HepG2 (cell line): ENCODE results near the gene BRAT1. TPM values are rescaled to one million over a fixed set of nuclear protein-coding genes. Genes with fewer than 3 reads are reported as not detected.
A peak's percentile ranks its signal among the peaks of the same experiment; 100 is the strongest.

ENCODE experiments used
- ATAC-seq: fragments of 200-7000 bp; cut with Tn5 transposase; 3 replicates; pipeline ENCODE4 v1.9.1; 2020; ENCODE audit warnings: mild to moderate bottlenecking, moderate library complexity
- BruUV-seq: library from RNA; stranded (reverse); fragments of 400-500 nt; replicated peaks from 2 replicates; lab custom pipeline; 2021; lab: Mats Ljungman, UMichigan
- CTCF ChIA-PET: fragments of 300-600 bp; formaldehyde crosslinking; extraction: SDS; loops from one replicate; lab custom pipeline; 2021; ENCODE audit warnings: low total read pairs, inconsistent platforms, low intra/inter-chr PET ratio; lab: Yijun Ruan, JAX
- POLR2A ChIA-PET: fragments of 350-600 bp; sonication (Branson Sonifier 250); formaldehyde crosslinking; loops from one replicate; lab custom pipeline; 2020; ENCODE audit warnings: antibody characterized with exemption, inconsistent platforms; lab: Yijun Ruan, JAX
- DNase-seq: peaks from one replicate; pipeline ENCODE4 v3.0.0-alpha.2; 2015; ENCODE audit warnings: low spot score
- FAIRE-seq: peaks from 3 replicates; lab custom pipeline; 2011; peaks lifted over from hg19 to GRCh38; lab: Jason Lieb, UNC
- H2AFZ ChIP-seq: one replicate; pipeline ENCODE4 v1.6.1; 2011; ENCODE audit warnings: low read length, inconsistent platforms
- H3K27ac ChIP-seq: fragments of 300-600 bp; 3 replicates; pipeline ENCODE4 v1.8.0; 2011; ENCODE audit warnings: mixed run types, mild to moderate bottlenecking, mixed read lengths, low read length, inconsistent platforms; ENCODE audit not compliant: insufficient read depth; ENCODE audit errors: extremely low read length
- H3K27me3 ChIP-seq, 2 experiments: fragments of 200-600 bp in 1 of 2; 2 replicates in 1 of 2; 3 replicates in 1 of 2; pipeline versions ENCODE4 v1.6.0 to v1.8.0; 2011; ENCODE audit warnings: low read length in 2 of 2, mild to moderate bottlenecking in 2 of 2, moderate library complexity in 2 of 2, inconsistent platforms in 1 of 2; ENCODE audit not compliant: insufficient read depth in 2 of 2, control insufficient read depth in 1 of 2
- H3K36me3 ChIP-seq, 2 experiments: fragments of 200-600 bp in 1 of 2; replicated peaks in 1 of 2; 2 replicates in 1 of 2; 3 replicates in 1 of 2; pipeline versions ENCODE4 v1.5.1 to v1.8.0; 2011; ENCODE audit warnings: low read length in 2 of 2, inconsistent platforms in 1 of 2; ENCODE audit not compliant: insufficient read depth in 2 of 2, control insufficient read depth in 1 of 2
- H3K4me1 ChIP-seq: 2 replicates; pipeline ENCODE4 v1.5.1; 2012; ENCODE audit warnings: low read length, inconsistent platforms; ENCODE audit not compliant: insufficient read depth
- H3K4me2 ChIP-seq: 2 replicates; pipeline ENCODE4 v1.6.0; 2011; ENCODE audit warnings: low read depth, low read length, inconsistent platforms
- H3K4me3 ChIP-seq, 3 experiments: fragments of 200-600 bp in 1 of 3; sonication (generic), shearing (Covaris generic) in 1 of 3; replicated peaks in 1 of 3; 2 replicates each; pipeline ENCODE4 v1.5.1; 2011 to 2016; ENCODE audit warnings: low read length in 3 of 3, inconsistent platforms in 2 of 3, low read depth in 2 of 3, mild to moderate bottlenecking in 2 of 3, control low read depth in 1 of 3, mixed read lengths in 1 of 3; ENCODE audit not compliant: insufficient read depth in 1 of 3
- H3K79me2 ChIP-seq: one replicate; pipeline ENCODE4 v1.6.1; 2011; ENCODE audit warnings: low read length, inconsistent platforms; ENCODE audit not compliant: insufficient read depth
- H3K9ac ChIP-seq: 2 replicates; pipeline ENCODE4 v1.6.0; 2011; ENCODE audit warnings: mild to moderate bottlenecking, low read depth, low read length, inconsistent platforms; ENCODE audit not compliant: insufficient read depth
- H3K9me3 ChIP-seq: 2 replicates; pipeline ENCODE4 v1.5.1; 2012; ENCODE audit warnings: mild to moderate bottlenecking, low read length
- H4K20me1 ChIP-seq: 2 replicates; pipeline ENCODE4 v1.6.0; 2011; ENCODE audit warnings: inconsistent platforms, mild to moderate bottlenecking, low read length, moderate library complexity; ENCODE audit not compliant: insufficient read depth
- RNF2 ChIP-seq: fragments of 450-650 bp; conservative IDR thresholded peaks from 2 replicates; pipeline ENCODE4 v1.6.1; 2016; ENCODE audit warnings: low read depth
- ZNF253 ChIP-seq: sonication (generic); formaldehyde crosslinking; IDR thresholded peaks from 2 replicates; pipeline ENCODE4 v1.8.0; 2022; ENCODE audit warnings: mild to moderate bottlenecking, missing genetic modification reagents, borderline replicate concordance
- ZNF720 ChIP-seq: sonication (generic); formaldehyde crosslinking; IDR thresholded peaks from 2 replicates; pipeline ENCODE4 v1.4.0; 2020; ENCODE audit warnings: missing genetic modification reagents
- ZNF883 ChIP-seq: sonication (generic); formaldehyde crosslinking; IDR thresholded peaks from 2 replicates; pipeline ENCODE4 v1.5.1; 2020; ENCODE audit warnings: mild to moderate bottlenecking, missing genetic modification reagents; ENCODE audit errors: not compliant biosample characterization
- WGBS: methylation state at CpG from one replicate; pipeline ENCODE4 v1.1.6; 2017; ENCODE audit warnings: low lambda C conversion rate; 5-methylcytosine and 5-hydroxymethylcytosine counted together
- in situ Hi-C: cut with HindIII; loops from 2 replicates; pipeline ENCODE4 v1.10.0; 2017; ENCODE audit warnings: low pct_unique_long_range_greater_than_20kb; ENCODE audit not compliant: extremely low pct_ligation_motif_present
- intact Hi-C: fragments of 100-400 bp; cut with micrococcal nuclease; formaldehyde crosslinking; loops from one replicate; pipeline ENCODE4 v1.10.0; 2022; ENCODE audit not compliant: unreplicated experiment
- polyA plus RNA-seq, 8 experiments: library from polyadenylated mRNA; depleted of rRNA in 3 of 8; stranded (reverse) in 7 of 8; unstranded in 1 of 8; fragments of >200 nt; fragmentation: Illumina TruSeq in 4 of 8; extraction: Trizol in 4 of 8; gene quantifications; 2 replicates each; pipeline versions ENCODE4 v1.2.1 to v1.2.3, GENCODE V29; 2011 to 2016; ENCODE audit warnings: low read depth in 4 of 8, missing spikeins in 1 of 8, mixed read lengths in 1 of 8; ENCODE audit not compliant: insufficient read depth in 1 of 8
- total RNA-seq, 5 experiments: library from RNA; depleted of rRNA; stranded (reverse); fragments of >200 nt; fragmentation: Illumina TruSeq; extraction: Trizol; gene quantifications; 2 replicates each; pipeline ENCODE4 v1.2.3, GENCODE V29; 2016; ENCODE audit warnings: low read depth in 1 of 5
- TF ChIP-seq, protein P1 (sequence below): sonication (generic); formaldehyde crosslinking; IDR thresholded peaks from 2 replicates; pipeline ENCODE4 v1.5.1; 2020; ENCODE audit warnings: missing genetic modification reagents, mild to moderate bottlenecking, borderline replicate concordance
- TF ChIP-seq, protein P2 (sequence below): IDR thresholded peaks from 2 replicates; pipeline ENCODE4 v1.6.1; 2012; ENCODE audit warnings: inconsistent platforms
- TF ChIP-seq, protein P3 (sequence below): sonication (generic); formaldehyde crosslinking; IDR thresholded peaks from 2 replicates; pipeline ENCODE4 v1.5.0; 2020; ENCODE audit warnings: mild to moderate bottlenecking, missing genetic modification reagents
- TF ChIP-seq, protein P4 (sequence below): sonication (generic); formaldehyde crosslinking; IDR thresholded peaks from 2 replicates; pipeline ENCODE4 v1.4.0; 2020; ENCODE audit warnings: missing genetic modification reagents

BRAT1 gene
- total and polyA plus RNA-seq, 2 of the 13 experiments (the other 11 are each of a cell fraction or from before 2014, with no cell fraction given), result 10.2 to 20.3 TPM

DNA sequence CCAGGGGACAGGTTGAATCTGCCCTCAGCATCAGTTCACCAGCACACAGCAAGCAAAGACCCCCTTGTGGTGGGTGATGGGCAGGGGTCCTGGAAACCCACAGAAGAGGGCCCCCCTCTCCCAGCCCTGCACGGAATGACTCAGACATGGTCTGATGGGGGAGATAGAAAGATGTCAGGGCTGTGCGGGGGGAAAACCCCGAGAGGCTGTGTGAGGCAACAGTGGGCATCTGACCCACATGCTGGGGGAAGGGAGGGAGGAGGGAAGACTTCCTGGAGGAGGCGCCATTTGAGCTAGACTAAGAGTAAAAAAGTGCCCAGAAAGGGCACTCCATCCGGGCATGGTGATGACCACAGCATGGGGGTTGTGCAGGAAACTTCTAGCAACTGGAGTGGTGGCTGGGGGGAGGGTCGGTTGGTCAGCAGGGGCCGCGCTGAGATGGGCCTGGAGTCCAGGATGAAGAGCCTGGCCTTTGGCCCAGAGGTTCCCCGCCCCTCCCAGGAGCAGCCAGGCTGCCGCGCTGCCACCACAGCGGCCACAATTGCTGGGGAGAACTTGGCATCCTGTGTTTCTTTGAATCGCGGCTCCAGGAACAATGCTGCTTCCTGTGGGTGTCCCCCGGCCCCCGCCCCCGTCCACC, 33.3 kb downstream of the BRAT1 start (continued):
- TF ChIP-seq, protein P1, sequence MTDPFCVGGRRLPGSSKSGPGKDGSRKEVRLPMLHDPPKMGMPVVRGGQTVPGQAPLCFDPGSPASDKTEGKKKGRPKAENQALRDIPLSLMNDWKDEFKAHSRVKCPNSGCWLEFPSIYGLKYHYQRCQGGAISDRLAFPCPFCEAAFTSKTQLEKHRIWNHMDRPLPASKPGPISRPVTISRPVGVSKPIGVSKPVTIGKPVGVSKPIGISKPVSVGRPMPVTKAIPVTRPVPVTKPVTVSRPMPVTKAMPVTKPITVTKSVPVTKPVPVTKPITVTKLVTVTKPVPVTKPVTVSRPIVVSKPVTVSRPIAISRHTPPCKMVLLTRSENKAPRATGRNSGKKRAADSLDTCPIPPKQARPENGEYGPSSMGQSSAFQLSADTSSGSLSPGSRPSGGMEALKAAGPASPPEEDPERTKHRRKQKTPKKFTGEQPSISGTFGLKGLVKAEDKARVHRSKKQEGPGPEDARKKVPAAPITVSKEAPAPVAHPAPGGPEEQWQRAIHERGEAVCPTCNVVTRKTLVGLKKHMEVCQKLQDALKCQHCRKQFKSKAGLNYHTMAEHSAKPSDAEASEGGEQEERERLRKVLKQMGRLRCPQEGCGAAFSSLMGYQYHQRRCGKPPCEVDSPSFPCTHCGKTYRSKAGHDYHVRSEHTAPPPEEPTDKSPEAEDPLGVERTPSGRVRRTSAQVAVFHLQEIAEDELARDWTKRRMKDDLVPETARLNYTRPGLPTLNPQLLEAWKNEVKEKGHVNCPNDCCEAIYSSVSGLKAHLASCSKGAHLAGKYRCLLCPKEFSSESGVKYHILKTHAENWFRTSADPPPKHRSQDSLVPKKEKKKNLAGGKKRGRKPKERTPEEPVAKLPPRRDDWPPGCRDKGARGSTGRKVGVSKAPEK (CRISPR knock-in tag), result no peak
- no peak for TF ChIP-seq ZNF720 (CRISPR knock-in tag)
- TF ChIP-seq, protein P2, sequence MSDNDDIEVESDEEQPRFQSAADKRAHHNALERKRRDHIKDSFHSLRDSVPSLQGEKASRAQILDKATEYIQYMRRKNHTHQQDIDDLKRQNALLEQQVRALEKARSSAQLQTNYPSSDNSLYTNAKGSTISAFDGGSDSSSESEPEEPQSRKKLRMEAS, result no peak
- TF ChIP-seq ZNF253 (CRISPR knock-in tag), result 0 out of 2 replicates have a peak, but pooled peaks have one; percentile 37
- no peak for TF ChIP-seq RNF2

DNA sequence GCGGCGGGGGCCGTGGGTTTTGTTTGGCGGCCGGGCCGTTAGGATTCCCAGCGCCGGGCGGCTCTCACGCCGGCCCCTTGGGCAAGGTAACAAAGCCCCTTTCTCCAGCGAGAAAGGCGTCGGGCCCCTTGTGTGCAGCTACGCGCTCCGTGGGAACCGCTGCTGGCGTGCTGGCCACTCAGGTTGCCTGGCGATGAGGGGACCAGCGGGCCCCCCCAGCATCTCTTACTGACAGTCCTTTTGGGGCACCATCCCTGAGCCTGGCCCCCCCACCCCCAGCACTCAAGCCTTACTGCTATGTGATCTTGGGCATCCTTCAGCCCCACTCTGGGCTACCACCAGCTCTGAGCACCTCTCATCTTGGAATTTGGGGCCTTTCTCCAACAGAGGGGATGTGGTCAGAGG, 34.0 kb downstream of the BRAT1 start:
- Histone ChIP-seq H3K4me1 (peaks cover 65% of the 10 kb centered on the region), H3K36me3 (no peaks in the 10 kb centered on the region), H3K4me3 (peak overlapping the region in 2 of 3 experiments; percentile 54 to 66; a peak in 3 of 6 replicates), H3K27ac (no peak overlapping the region), H3K9me3 (no peaks in the 10 kb centered on the region), H3K79me2 (no peaks in the 10 kb centered on the region), H3K4me2 (peak overlapping the region; percentile 56), H3K27me3 (peaks cover 4 to 62% of the 10 kb centered on the region in 2 experiments), H4K20me1 (no peaks in the 10 kb centered on the region), H3K9ac (no peak overlapping the region), H2AFZ (no peak overlapping the region)
- in situ Hi-C loops (no loop called here), intact Hi-C loops (loop anchor here (5.0 kb wide), 1 partner anchor 44 kb away; the partner anchor contains the start of gene GRIFIN)
- DNase-seq (no peak), ATAC-seq (no peak), FAIRE-seq (no peak)
- no TSS peak for BruUV-seq
- WGBS, result 6% methylated on average over 6 of the region's 21 CpGs
- POLR2A ChIA-PET, result no interaction called here
- TF ChIP-seq ZNF883 (CRISPR knock-in tag), result peak; percentile 49
- TF ChIP-seq, protein P3, sequence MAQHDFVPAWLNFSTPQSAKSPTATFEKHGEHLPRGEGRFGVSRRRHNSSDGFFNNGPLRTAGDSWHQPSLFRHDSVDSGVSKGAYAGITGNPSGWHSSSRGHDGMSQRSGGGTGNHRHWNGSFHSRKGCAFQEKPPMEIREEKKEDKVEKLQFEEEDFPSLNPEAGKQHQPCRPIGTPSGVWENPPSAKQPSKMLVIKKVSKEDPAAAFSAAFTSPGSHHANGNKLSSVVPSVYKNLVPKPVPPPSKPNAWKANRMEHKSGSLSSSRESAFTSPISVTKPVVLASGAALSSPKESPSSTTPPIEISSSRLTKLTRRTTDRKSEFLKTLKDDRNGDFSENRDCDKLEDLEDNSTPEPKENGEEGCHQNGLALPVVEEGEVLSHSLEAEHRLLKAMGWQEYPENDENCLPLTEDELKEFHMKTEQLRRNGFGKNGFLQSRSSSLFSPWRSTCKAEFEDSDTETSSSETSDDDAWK (CRISPR knock-in tag), result no peak
- TF ChIP-seq, protein P4, sequence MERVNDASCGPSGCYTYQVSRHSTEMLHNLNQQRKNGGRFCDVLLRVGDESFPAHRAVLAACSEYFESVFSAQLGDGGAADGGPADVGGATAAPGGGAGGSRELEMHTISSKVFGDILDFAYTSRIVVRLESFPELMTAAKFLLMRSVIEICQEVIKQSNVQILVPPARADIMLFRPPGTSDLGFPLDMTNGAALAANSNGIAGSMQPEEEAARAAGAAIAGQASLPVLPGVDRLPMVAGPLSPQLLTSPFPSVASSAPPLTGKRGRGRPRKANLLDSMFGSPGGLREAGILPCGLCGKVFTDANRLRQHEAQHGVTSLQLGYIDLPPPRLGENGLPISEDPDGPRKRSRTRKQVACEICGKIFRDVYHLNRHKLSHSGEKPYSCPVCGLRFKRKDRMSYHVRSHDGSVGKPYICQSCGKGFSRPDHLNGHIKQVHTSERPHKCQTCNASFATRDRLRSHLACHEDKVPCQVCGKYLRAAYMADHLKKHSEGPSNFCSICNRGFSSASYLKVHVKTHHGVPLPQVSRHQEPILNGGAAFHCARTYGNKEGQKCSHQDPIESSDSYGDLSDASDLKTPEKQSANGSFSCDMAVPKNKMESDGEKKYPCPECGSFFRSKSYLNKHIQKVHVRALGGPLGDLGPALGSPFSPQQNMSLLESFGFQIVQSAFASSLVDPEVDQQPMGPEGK, result no peak
- CTCF ChIA-PET, result no interaction called here
